HG02938 (cell line): ENCODE data around the gene CHID1.

ENCODE experiments used
- ATAC-seq: cut with Tn5 transposase; IDR thresholded peaks from one replicate; pipeline ENCODE4 v1.9.1; 2021; ENCODE audit warnings: mild to moderate bottlenecking, moderate library complexity; ENCODE audit not compliant: unreplicated experiment

The CHID1 gene

GRCh38 chr11:850775-851763 lies 59.5 kb downstream of the CHID1 start:
- ATAC-seq = no peak

DNA sequence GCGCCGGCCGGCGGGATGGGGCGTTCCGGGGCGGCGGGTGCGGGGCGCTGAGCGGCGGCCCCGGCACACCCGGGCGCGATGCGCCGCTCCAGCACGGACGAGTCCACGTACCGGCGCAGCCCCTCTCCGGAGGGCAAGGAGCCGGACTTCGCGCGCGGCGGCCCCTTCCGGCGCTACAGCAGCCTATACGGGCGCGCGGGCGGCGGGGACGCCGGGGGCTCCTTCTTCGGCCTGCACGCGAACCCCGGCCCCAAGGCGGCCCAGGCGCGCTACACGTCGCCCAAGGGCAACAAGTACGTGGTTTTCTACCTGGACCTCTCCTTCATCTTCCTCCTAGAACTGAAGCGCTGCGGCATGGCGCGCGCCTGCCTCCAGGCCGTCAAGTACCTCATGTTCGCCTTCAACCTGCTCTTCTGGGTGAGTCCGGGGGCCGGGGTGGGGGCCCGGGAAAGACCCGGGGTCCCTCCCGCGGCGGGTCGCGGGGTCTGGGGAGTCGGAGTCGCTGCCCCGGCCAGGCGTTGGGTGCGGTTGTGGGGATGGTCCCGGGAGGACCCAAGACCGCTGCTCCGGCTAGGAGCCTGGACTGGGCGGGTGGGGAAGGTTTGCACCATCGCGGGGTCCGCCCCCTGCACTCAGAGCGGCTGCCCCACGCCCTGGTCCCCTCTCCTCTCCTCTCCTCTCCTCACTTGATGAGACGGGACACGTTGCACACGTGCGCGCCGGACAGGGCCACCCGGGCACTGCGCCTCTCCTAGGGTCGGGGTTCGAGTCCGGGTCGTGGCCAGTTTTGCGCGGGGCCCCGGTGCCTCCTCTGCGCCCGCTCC lies 60.4 kb downstream of the CHID1 start:
- ATAC-seq = no peak

- ATAC-seq = no peak
These were observed 61.3 kb downstream of the CHID1 start for GRCh38 chr11:849104-849824.

DNA sequence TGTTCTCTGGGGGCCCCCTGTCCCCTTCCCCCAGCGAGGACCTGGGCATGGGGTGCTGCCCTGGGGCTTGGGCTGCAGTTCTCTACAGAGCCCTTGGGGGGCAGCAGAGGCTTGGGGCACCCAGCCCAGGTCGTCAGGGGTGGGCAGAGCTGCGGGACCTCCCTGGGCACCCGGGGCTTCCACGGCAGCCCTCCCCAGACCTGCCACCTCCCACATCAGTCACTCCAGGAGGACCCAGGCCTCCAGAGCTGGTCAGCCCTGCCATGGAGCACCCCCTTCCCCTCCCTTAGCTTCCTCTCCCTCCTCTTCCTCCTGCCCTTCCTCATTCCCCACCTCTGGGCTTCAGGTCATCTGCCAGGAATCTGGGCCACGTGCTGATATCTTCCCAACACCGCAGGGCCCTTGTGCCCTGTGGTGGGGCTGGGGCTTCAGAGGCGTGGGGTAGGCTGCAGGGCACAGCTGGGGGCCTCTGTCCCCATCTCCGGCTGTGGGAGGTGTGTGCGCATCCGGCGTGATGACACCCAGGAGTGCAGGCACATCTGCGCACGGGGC lies 62.2 kb downstream of the CHID1 start:
- no peak for ATAC-seq

DNA sequence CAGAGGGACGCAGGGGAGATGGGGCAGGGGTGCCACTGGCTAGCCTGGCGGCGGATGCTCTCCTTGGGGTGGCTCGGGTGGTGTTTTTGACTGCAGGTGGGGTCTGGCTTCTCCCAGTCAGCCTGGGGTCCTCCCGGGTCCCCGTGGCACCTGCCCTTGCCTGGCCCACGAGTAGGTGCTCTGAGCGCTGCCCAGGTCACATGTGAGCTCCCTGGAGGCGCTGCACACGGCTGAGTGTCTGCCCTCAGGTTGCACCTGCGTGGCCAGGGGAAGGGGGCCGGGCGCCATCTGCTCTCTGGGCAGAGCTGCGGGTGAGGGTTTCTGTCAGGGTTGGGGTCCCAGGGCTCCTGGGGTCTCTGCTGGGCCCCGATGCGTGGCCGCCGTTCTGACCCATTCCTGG lies 62.7 kb downstream of the CHID1 start:
- ATAC-seq = no peak

DNA sequence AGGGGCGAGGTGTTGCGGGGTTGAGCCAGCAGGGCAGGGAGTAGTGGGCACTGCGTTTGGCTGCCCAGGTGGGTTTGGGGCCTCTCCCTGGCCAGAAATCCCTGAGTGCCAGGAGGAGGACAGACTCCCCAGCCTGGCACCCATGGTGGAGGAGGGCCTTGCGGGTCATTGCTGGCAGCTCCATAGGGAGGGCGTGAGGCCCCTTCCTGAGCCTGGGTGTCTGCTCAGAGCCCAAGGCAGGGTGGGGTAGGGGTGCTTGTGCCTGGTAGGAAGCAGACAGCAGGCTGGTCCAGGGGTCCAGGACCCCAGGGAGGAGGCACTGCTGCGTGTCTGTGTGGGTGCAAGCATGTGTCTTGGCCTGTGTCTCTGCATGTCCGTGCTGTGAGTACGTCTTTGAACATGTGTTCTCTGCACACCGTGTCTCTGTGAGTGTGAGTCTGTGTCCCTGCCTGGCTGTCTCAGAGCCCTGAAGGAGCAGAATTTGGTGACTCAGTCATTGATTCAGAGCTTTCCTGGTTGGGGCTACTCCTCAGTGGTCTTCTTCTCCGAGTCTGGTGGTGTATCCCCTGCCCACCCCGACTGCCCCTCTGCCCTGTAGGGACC lies 64.0 kb downstream of the CHID1 start:
- ATAC-seq = no peak

DNA sequence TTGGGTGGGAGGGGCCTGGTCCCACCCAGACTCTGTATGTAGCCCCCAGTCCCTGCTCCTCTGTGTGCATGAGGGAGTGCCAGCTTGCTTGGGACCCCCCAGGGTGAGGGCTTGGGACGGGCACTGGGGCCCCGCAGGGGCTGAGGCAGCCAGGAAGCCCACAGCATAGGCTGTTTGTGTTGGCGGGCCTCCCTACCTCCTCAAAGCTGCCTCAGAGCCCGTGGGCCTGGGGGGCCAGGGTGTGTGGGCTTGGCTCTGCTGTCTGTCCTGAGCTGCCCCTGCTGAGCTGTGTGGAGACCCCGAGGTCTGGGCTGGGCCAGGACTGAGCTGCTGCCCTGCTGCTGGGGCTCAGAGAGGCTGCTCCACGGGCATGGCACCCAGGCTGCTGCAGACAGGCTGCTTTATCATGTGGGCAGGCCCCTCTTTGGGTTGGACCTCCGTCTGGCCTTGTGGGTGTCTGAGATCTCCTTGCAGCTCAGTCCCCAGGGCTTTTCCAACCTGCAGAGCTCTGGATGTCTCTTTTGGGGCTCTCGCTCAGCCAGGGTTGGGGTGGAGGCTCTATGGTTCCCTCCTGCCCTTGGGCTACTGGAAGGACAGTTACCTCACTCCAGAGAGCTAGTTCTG lies 64.6 kb downstream of the CHID1 start:
- no peak for ATAC-seq

DNA sequence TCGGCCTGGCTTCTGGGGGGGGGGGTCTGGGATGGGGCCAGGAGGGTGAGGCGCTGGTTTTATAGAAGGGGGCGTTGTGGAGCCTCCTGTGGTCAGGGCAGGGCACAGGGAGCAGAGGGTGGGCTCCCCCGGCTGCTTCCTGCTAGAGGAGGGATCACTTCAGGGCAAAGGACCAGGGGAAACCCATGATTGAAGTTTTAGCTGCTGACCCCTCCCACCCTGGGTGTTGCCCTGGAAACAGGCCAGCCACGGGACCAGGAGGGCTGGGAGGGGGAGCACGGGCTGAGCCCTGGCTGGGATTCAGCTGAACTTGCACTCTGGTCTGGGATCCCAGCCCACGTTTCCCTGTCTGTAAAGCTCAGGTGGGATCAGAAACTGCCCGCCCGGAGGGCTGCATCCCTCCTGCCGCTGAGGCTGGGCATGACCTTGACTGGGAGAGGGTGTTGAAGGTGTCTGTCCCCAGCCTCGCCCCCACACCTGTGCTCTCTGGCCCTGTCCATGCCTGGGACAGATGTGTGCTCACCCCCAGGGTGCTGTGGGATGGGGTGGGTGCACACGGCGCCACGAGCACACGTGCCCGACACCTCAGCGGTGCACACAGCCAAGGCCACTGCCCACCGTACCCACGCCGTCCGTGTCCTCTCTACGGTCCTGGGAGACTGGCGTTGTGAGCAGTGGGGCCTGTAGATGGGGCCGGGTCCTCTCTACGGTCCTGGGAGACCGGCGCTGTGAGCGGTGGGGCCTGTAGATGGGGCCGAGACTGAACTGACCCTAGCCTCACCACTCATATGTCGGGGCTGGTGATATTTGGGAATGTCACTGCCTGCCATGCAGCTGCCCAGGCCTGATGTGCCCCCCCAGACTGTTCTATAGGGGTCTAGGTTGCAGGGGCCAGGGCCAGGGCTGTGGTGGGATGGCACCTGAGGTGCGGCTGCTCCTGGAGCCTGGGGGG lies 65.6 kb downstream of the CHID1 start:
- no peak for ATAC-seq

GRCh38 chr11:843818-844692 lies 66.6 kb downstream of the CHID1 start:
- ATAC-seq = no peak

GRCh38 chr11:843086-843734 lies 67.4 kb downstream of the CHID1 start:
- ATAC-seq = peak; percentile 2

DNA sequence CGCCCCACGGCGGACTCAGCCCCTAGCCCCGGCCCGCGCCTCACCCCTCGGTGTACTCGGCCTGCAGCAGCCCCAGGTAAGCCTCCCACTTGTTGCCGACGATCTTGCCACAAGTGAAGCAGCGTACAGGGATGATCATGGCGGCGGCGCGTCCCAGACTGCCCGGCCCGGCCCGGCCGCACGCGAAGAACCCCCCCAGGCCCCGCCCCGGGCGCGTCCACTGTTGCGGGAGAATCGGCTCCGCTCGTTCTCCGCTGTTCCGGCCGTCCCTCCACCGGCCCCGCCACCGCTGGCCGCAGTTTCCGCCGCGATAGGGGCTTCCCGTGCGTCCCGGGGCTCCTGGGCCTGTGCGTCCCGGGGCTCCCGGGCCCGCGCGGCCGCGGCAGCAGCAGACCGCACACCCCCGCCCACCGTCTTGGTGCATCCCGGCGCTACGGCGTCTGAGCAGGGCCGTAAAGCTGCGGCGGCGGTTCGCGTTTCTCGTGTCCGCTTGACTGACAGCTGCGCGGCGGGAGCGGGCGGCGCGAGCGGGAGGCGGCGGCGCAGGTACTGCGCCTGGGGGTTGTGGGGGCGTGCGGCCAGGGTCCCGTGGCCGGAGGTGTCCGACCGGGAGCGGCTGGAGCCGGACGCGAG lies 68.1 kb downstream of the CHID1 start, which contains the start of the genes POLR2L and TSPAN4:
Gene POLR2L, minus strand, starts transcription at position 160 of the 633 bp plus-strand sequence. Its CDS starts 21 bp downstream, at position 139.
Gene TSPAN4, plus strand, starts transcription at position 483 of the 633 bp plus-strand sequence. CDS start 7,453 bp downstream, outside the sequence.
- peak; percentile 60 for ATAC-seq

GRCh38 chr11:841981-842369 lies 68.6 kb downstream of the CHID1 start:
- ATAC-seq = no peak

- no peak for ATAC-seq
These were observed 70.6 kb downstream of the CHID1 start for GRCh38 chr11:839875-840617.

- ATAC-seq = no peak
These were observed 71.4 kb downstream of the CHID1 start for GRCh38 chr11:839280-839623.

DNA sequence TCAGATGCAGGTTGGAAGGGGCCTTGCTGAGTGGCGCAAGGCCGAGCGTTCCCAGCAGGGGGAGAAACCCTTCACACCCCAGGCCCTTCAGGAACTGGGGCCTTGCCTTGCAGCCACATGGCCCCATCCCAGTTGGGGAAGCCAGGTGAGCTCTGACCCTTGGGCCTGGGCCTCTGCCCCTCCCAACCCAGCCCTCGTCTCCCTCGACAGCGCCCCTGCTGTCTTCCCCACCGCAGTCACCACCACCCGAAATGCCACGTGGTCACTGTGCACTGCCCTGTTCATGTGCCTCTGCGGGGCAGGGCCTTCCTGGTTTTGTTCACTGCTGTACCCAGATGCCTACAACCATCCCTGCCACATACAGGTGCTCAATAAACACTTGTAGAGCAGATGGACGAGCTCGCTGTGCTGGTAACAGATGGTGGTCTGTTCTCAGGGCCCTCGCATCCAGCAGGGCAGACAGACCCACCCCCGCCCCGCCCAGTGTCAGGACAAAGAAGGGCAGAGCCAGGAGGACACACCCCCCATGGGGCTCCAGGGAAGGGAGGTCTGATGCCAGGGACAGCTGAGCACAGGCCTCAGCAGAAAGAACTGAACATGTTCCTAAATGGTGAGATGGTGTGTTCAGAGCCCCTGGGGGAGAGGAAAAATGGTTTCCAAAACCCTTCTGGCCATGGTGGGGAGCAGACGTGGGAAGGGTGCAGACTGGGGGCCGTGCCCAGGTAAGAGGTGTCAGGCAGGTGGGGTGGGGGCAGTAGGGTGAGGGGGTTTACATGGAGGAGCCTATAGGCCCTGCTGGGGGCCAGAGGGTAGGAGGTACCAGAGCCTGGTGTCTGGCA lies 72.0 kb downstream of the CHID1 start:
- ATAC-seq = no peak
